Neural cell (in vitro differentiated cells): ENCODE data around the gene VPS26C. TPM values are rescaled to one million over a fixed set of nuclear protein-coding genes. Genes with fewer than 3 reads are reported as not detected.

Source experiments
- H2AFZ ChIP-seq: fragments of 200-600, 300-800 bp; sonication (generic), shearing (Covaris generic); 2 replicates; pipeline ENCODE4 v1.6.0; 2014; ENCODE audit warnings: low read depth, mild to moderate bottlenecking, antibody characterized with exemption, low read length, moderate library complexity
- H3F3A ChIP-seq: fragments of 200-600 bp; shearing (Covaris generic); 2 replicates; pipeline ENCODE4 v1.6.1; 2016; ENCODE audit warnings: mild to moderate bottlenecking, moderate library complexity, mixed read lengths, antibody characterized with exemption, low read length; ENCODE audit not compliant: insufficient read depth, poor library complexity, severe bottlenecking
- H3K27ac ChIP-seq: fragments of 200-600, 300-800 bp; sonication (generic), shearing (Covaris generic); 2 replicates; pipeline ENCODE4 v1.5.1; 2014; ENCODE audit warnings: mild to moderate bottlenecking, low read length, moderate library complexity
- H3K27me3 ChIP-seq: fragments of 300-800, 200-600 bp; sonication (generic), shearing (Covaris generic); 2 replicates; pipeline ENCODE4 v1.6.0; 2014; ENCODE audit warnings: mild to moderate bottlenecking, low read depth, low read length, moderate library complexity; ENCODE audit not compliant: insufficient read depth
- H3K36me3 ChIP-seq: fragments of 300-800, 200-600 bp; sonication (generic), shearing (Covaris generic); 2 replicates; pipeline ENCODE4 v1.5.1; 2014; ENCODE audit warnings: mild to moderate bottlenecking, antibody characterized with exemption, low read length, moderate library complexity; ENCODE audit not compliant: insufficient read depth
- H3K4me2 ChIP-seq: fragments of 300-800, 200-600 bp; sonication (generic), shearing (Covaris generic); 2 replicates; pipeline ENCODE4 v1.6.0; 2014; ENCODE audit warnings: mild to moderate bottlenecking, low read length
- H3K4me3 ChIP-seq: fragments of 300-800, 200-600 bp; sonication (generic), shearing (Covaris generic); 2 replicates; pipeline ENCODE4 v1.5.1; 2014; ENCODE audit warnings: mild to moderate bottlenecking, low read length, moderate library complexity
- H3K79me2 ChIP-seq: fragments of 200-600 bp; shearing (Covaris generic); replicated peaks from 2 replicates; pipeline ENCODE4 v1.6.0; 2014; ENCODE audit warnings: mild to moderate bottlenecking, low read length, moderate library complexity; ENCODE audit not compliant: insufficient read depth
- H3K9ac ChIP-seq: fragments of 300-800, 200-600 bp; sonication (generic), shearing (Covaris generic); 2 replicates; pipeline ENCODE4 v1.6.1; 2016; ENCODE audit warnings: mild to moderate bottlenecking, low read length, mixed read lengths
- H3K9me2 ChIP-seq: fragments of 200-600 bp; shearing (Covaris generic); 2 replicates; pipeline ENCODE4 v1.6.1; 2016; ENCODE audit warnings: mild to moderate bottlenecking, low read length, mixed read lengths; ENCODE audit not compliant: insufficient read depth
- H3K9me3 ChIP-seq: fragments of 200-600, 300-800 bp; sonication (generic), shearing (Covaris generic); 2 replicates; pipeline ENCODE4 v1.6.1; 2016; ENCODE audit warnings: mild to moderate bottlenecking, mixed run types, low read length, moderate library complexity, mixed read lengths
- H4K20me1 ChIP-seq: fragments of 200-600 bp; shearing (Covaris generic); 2 replicates; pipeline ENCODE4 v1.6.1; 2016; ENCODE audit warnings: mild to moderate bottlenecking, mixed run types; ENCODE audit not compliant: insufficient read depth
- CTCF ChIP-seq: fragments of 450-650 bp; IDR thresholded peaks from 2 replicates; pipeline ENCODE4 v1.5.1; 2014; ENCODE audit warnings: antibody characterized with exemption, mild to moderate bottlenecking, moderate library complexity; ENCODE audit not compliant: poor library complexity, severe bottlenecking
- EP300 ChIP-seq: fragments of 450-650 bp; conservative IDR thresholded peaks from 2 replicates; pipeline ENCODE4 v1.6.1; 2014; ENCODE audit warnings: antibody characterized with exemption, mild to moderate bottlenecking, moderate library complexity; ENCODE audit not compliant: poor library complexity, severe bottlenecking
- EZH2 ChIP-seq: fragments of 200-600, 300-800 bp; shearing (Covaris generic), sonication (generic); IDR thresholded peaks from 2 replicates; pipeline ENCODE4 v1.6.1; 2014; ENCODE audit warnings: antibody characterized with exemption, low read length, borderline replicate concordance, mild to moderate bottlenecking; ENCODE audit not compliant: insufficient read depth, poor library complexity, severe bottlenecking
- MXI1 ChIP-seq: fragments of 450-650 bp; conservative IDR thresholded peaks from 2 replicates; pipeline ENCODE4 v1.6.1; 2014; ENCODE audit warnings: antibody characterized with exemption, mild to moderate bottlenecking; ENCODE audit not compliant: poor library complexity, severe bottlenecking
- POLR2AphosphoS5 ChIP-seq: IDR thresholded peaks from 2 replicates; pipeline ENCODE4 v1.6.1; 2012
- RAD21 ChIP-seq: fragments of 450-650 bp; conservative IDR thresholded peaks from 2 replicates; pipeline ENCODE4 v1.6.1; 2014; ENCODE audit warnings: antibody characterized with exemption, mild to moderate bottlenecking, moderate library complexity
- REST ChIP-seq: IDR thresholded peaks from 2 replicates; pipeline ENCODE4 v1.6.1; 2012; ENCODE audit warnings: borderline replicate concordance
- SMC3 ChIP-seq: fragments of 450-650 bp; conservative IDR thresholded peaks from 2 replicates; pipeline ENCODE4 v1.6.1; 2014; ENCODE audit warnings: antibody characterized with exemption, mild to moderate bottlenecking, moderate library complexity; ENCODE audit not compliant: poor library complexity
- TAF1 ChIP-seq: IDR thresholded peaks from 2 replicates; pipeline ENCODE4 v1.6.1; 2012; ENCODE audit warnings: low read depth
- polyA plus RNA-seq: library from polyadenylated mRNA; depleted of rRNA; stranded (reverse); fragments of >200 nt; gene quantifications from 2 replicates; pipeline ENCODE4 v1.2.3, GENCODE V29; 2014

VPS26C gene
- polyA plus RNA-seq, 1 donor from 2014 or later = 55.5 TPM

DNA sequence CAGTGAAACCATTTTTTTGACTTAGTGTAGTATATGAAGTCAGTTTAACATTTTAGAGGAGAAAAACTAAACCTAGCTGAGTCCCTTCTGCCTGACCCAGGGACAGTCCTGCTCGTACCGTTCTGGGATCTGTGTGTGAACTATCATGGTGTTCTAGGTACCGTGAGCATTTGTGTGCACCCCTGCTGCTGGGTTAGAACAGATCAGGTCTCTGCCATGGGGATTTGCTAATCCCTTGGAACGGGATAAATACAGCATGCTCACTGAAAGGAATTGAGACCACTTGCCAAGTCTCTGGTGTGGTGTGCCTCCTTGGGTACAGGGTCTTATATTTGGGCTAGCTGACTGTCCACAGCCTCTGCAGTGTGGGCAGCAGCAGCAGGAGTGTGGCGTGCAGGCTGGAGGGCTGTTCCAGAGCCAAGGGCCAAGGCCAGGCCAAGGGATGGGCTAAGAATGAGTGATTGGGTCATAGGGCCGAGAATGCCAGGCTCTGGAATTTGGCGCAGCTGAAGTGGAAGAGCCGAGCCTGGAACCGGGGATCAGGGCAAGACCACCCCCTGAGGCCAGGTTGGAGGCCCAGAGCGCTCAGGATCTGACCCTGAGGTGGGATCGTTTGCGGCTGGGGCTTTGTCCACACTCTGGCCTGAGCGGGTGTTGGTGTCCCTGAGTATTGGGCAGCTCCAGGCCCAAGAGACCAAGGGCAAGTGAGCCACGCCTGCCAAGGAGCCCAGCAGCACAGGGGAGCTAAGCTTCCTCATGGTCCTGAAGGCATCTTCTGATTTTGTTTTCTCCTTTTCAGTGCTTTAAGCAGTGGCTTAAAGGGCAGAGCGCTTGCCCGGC, 66.3 kb downstream of the VPS26C start:
- H3K4me3 ChIP-seq = no peak overlapping the region
- no peak overlapping the region for H3K9ac ChIP-seq
- H3K79me2 ChIP-seq = no peaks in the 10 kb centered on the region
- H3K27me3 ChIP-seq = no peaks in the 10 kb centered on the region
- TF ChIP-seq SMC3 (no peak), CTCF (no peak), EP300 (no peak), POLR2AphosphoS5 (no peak), TAF1 (no peak), EZH2 (no peak), MXI1 (no peak), RAD21 (no peak)
- H3K9me3 ChIP-seq = no peaks in the 10 kb centered on the region
- H3K4me2 ChIP-seq = no peak overlapping the region
- H3K27ac ChIP-seq = no peak overlapping the region
- no peaks in the 10 kb centered on the region for H4K20me1 ChIP-seq
- H3K36me3 ChIP-seq = peaks cover 27% of the 10 kb centered on the region
- no peaks in the 10 kb centered on the region for H3K9me2 ChIP-seq
- no peak overlapping the region for H2AFZ ChIP-seq
- H3F3A ChIP-seq = no peaks in the 10 kb centered on the region

- Histone ChIP-seq H3K4me2 (no peak overlapping the region), H3K4me3 (no peak overlapping the region), H3K27me3 (no peaks in the 10 kb centered on the region), H3K9me3 (no peaks in the 10 kb centered on the region), H3K9me2 (no peaks in the 10 kb centered on the region), H3K79me2 (no peaks in the 10 kb centered on the region), H3F3A (no peaks in the 10 kb centered on the region), H3K36me3 (peaks cover 34% of the 10 kb centered on the region), H3K27ac (no peak overlapping the region), H3K9ac (no peak overlapping the region), H2AFZ (no peak overlapping the region), H4K20me1 (no peaks in the 10 kb centered on the region)
- TF ChIP-seq RAD21 = no peak
- TF ChIP-seq EZH2 = no peak
- TF ChIP-seq SMC3 = no peak
- TF ChIP-seq REST = no peak
- TF ChIP-seq POLR2AphosphoS5 = no peak
- TF ChIP-seq EP300 = no peak
- no peak for TF ChIP-seq CTCF
Measured at GRCh38 chr21:37199057-37199924, 67.8 kb downstream of the VPS26C start.
